Activated CD8-positive, alpha-beta T cell treated with anti-CD3 and anti-CD28 coated beads for 36 hours (primary cell): ENCODE data around the gene AMBRA1. TPM values are rescaled to one million over a fixed set of nuclear protein-coding genes. Genes with fewer than 3 reads are reported as not detected.

Experiments used
- ATAC-seq: fragments of 200-7000 bp; cut with Tn5 transposase; one replicate; pipeline ENCODE4 v1.10.0; 2021; ENCODE audit warnings: mild to moderate bottlenecking, moderate library complexity
- CTCF ChIA-PET: fragments of 350-600 bp; sonication (Branson Sonifier 250); formaldehyde crosslinking; loops from one replicate; lab custom pipeline; 2021; ENCODE audit warnings: antibody characterized with exemption; lab: Charles Lee
- POLR2A ChIA-PET: fragments of 350-600 bp; sonication (Branson Sonifier 250); formaldehyde crosslinking; loops from one replicate; lab custom pipeline; 2021; ENCODE audit warnings: antibody characterized with exemption; lab: Charles Lee
- DNase-seq: peaks from one replicate; pipeline ENCODE4 v3.0.0-alpha.2; 2020
- H3K27ac Mint-ChIP-seq: one replicate; pipeline ENCODE4 v1.8.0; 2021; ENCODE audit warnings: mild to moderate bottlenecking, mixed read lengths
- H3K27me3 Mint-ChIP-seq: one replicate; pipeline ENCODE4 v1.8.0; 2021; ENCODE audit warnings: mixed read lengths
- H3K36me3 Mint-ChIP-seq: one replicate; pipeline ENCODE4 v1.8.0; 2021; ENCODE audit warnings: low read depth, mixed read lengths
- H3K4me1 Mint-ChIP-seq: one replicate; pipeline ENCODE4 v1.8.0; 2021; ENCODE audit warnings: low read depth, mixed read lengths
- H3K4me3 Mint-ChIP-seq: one replicate; pipeline ENCODE4 v1.8.0; 2021; ENCODE audit warnings: mild to moderate bottlenecking, moderate library complexity, mixed read lengths
- H3K9me3 Mint-ChIP-seq: one replicate; pipeline ENCODE4 v1.8.0; 2021; ENCODE audit warnings: mixed read lengths
- CTCF ChIP-seq: fragments of 200-600 bp; IDR thresholded peaks from one replicate; pipeline ENCODE4 v1.8.0; 2022; ENCODE audit warnings: antibody characterized with exemption, mild to moderate bottlenecking
- intact Hi-C: fragments of 100-400 bp; cut with micrococcal nuclease; formaldehyde crosslinking; loops from one replicate; pipeline ENCODE4 v1.10.0; 2022
- total RNA-seq, 2 experiments: library from RNA; stranded (reverse); gene quantifications; one replicate each; pipeline ENCODE4 v1.2.3, GENCODE V29; 2021

The AMBRA1 gene
- total RNA-seq, 2 experiments from 2014 or later: 24.0 to 24.1 TPM

DNA sequence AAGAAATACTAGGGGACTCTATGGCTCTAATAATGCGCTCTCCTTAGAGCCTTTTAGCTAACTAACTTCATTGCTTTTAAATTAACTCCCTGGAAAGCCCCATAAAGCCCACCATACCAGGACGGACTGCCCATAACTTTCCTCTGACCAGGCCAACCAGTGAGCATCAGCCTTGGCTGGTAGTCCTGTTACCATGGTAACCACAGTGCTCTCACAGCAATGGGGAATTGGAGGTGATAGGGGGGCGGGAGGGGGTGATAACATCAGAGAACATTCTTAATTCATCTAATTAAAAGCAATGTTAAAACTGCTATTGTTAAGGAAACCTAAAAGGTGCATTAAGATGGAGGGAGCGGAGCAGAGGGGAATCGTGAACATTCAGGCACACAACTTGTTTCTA is 175.1 kb downstream of the AMBRA1 start:
- Mint-ChIP-seq H3K27ac (no peak overlapping the region), H3K36me3 (peaks cover 35% of the 10 kb centered on the region), H3K9me3 (no peaks in the 10 kb centered on the region), H3K27me3 (no peaks in the 10 kb centered on the region), H3K4me1 (peaks cover 34% of the 10 kb centered on the region), H3K4me3 (no peak overlapping the region)
- TF ChIP-seq CTCF: no peak
- ChIA-PET POLR2A (no interaction called here), CTCF (no interaction called here)
- no peak for ATAC-seq
- intact Hi-C loops: no loop called here
- no peak for DNase-seq

- ChIA-PET POLR2A (no interaction called here), CTCF (no interaction called here)
- TF ChIP-seq CTCF: no peak
- ATAC-seq: no peak
- intact Hi-C loops: no loop called here
- H3K9me3 Mint-ChIP-seq: no peaks in the 10 kb centered on the region
- no peak for DNase-seq
- H3K4me3 Mint-ChIP-seq: no peak overlapping the region
- H3K27ac Mint-ChIP-seq: no peak overlapping the region
- peaks cover 36% of the 10 kb centered on the region for H3K4me1 Mint-ChIP-seq
- peaks cover 33% of the 10 kb centered on the region for H3K36me3 Mint-ChIP-seq
- H3K27me3 Mint-ChIP-seq: no peaks in the 10 kb centered on the region
Observed at GRCh38 chr11:46417711-46418110, 176.1 kb downstream of the AMBRA1 start.

DNA sequence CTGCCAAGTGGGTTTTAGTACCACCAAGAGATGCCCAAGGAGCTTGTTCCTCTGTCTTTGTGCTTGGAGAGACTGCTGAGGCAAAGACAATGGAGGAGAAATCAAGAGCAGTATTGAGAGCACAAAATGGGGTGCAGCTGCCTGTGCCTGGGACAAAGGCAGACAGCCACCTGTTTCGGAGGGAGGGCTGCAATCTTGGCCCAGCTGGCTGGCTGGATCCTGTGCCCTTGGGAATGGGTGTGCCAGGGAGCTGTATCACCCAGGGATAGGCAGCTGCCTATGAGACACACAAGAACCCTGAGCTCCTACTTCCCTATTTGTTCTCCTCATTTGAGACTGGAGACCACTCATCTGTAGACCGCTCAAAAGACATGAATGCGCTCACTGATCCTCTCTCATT is 178.9 kb downstream of the AMBRA1 start:
- ATAC-seq (no peak), DNase-seq (no peak)
- no peak for TF ChIP-seq CTCF
- no peaks in the 10 kb centered on the region for H3K27me3 Mint-ChIP-seq
- no peaks in the 10 kb centered on the region for H3K9me3 Mint-ChIP-seq
- ChIA-PET POLR2A (no interaction called here), CTCF (interaction anchor here (0.7 to 1.3 kb wide), 2 partner anchors 10 to 114 kb away, joined by 4 to 5 read pairs; no protein-coding TSS in a partner anchor)
- H3K4me1 Mint-ChIP-seq: peaks cover 28% of the 10 kb centered on the region
- H3K27ac Mint-ChIP-seq: peak overlapping the region; percentile 41
- no peak overlapping the region for H3K4me3 Mint-ChIP-seq
- intact Hi-C loops: no loop called here
- peaks cover 31% of the 10 kb centered on the region for H3K36me3 Mint-ChIP-seq

DNA sequence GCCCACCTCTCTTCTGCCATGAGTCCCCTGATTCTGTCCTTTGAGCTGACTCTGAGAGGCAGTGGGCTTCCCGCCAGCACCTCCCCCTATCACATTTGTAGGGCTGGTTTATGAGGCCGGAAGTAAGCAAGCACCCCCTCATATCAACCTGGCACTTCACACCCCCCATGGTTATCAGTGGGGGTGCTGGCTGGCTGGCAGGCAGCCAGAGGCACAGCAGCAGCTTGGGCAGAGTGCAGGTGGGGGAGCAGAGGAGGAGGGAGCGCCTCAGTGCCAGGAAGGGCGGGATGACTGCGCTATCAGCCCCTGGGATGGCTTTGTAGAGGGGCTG is 179.4 kb downstream of the AMBRA1 start:
- no peaks in the 10 kb centered on the region for H3K9me3 Mint-ChIP-seq
- peak overlapping the region; percentile 41 for H3K27ac Mint-ChIP-seq
- peak; percentile 24 for DNase-seq
- CTCF ChIA-PET: interaction anchor here (0.7 to 1.3 kb wide), 2 partner anchors 9 to 115 kb away, joined by 4 to 5 read pairs; no protein-coding TSS in a partner anchor
- peaks cover 32% of the 10 kb centered on the region for H3K36me3 Mint-ChIP-seq
- ATAC-seq: peak; percentile 61
- POLR2A ChIA-PET: no interaction called here
- no peaks in the 10 kb centered on the region for H3K27me3 Mint-ChIP-seq
- intact Hi-C loops: no loop called here
- TF ChIP-seq CTCF: no peak
- no peak overlapping the region for H3K4me3 Mint-ChIP-seq
- peaks cover 28% of the 10 kb centered on the region for H3K4me1 Mint-ChIP-seq

DNA sequence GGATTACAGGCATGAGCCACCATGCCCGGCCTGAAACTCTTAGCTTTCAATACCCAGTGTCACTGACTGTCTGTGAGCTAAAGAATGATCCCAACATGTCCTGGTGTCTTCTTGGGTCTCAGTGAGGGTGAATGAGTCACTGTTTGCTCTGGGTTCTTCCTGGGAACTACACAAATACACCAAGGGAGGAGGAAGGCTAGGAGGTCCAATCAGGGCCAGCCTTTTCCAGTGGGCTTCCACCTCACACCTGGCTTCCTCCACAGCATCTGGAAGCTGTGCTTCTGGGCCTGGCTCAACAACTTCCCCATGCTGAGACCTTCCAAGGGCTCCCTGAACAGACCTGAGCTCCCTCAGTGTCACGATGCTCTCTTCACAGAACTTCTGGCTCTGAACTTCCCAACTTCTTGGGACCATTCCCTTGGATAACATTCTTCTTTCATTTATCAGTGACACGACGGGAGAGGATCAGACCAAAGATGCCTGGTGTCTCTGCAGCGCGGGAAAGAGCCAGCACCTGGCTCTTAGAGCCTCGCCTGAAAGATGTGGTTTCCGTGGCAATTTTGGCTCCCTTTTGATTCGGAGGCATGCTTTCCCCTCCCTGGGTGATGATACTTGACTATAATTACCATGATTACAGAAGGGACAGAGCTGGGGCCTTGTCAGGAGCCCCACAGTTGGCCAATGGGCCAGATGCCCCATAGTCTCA is 179.9 kb downstream of the AMBRA1 start:
- Mint-ChIP-seq H3K27ac (no peak overlapping the region), H3K4me3 (no peak overlapping the region), H3K36me3 (peaks cover 32% of the 10 kb centered on the region), H3K4me1 (peaks cover 28% of the 10 kb centered on the region), H3K9me3 (no peaks in the 10 kb centered on the region), H3K27me3 (no peaks in the 10 kb centered on the region)
- no peak for TF ChIP-seq CTCF
- intact Hi-C loops: no loop called here
- ChIA-PET POLR2A (interaction anchor here (0.6 kb wide), 1 partner anchor 19 kb away, joined by 3 read pairs; no protein-coding TSS in a partner anchor), CTCF (interaction anchor here (1.0 to 1.3 kb wide), 2 partner anchors 9 to 26 kb away, joined by 4 to 5 read pairs; no protein-coding TSS in a partner anchor)
- ATAC-seq (peak; percentile 37), DNase-seq (no peak)
